IPS-20b (cell line): ENCODE measurements around the gene CNTN4.

Source experiments
- H3K27ac ChIP-seq: one replicate; pipeline ENCODE4 v1.5.1; 2013; ENCODE audit warnings: low read length
- H3K27me3 ChIP-seq: 2 replicates; pipeline ENCODE4 v1.6.1; 2013; ENCODE audit warnings: mild to moderate bottlenecking, low read length, inconsistent platforms; ENCODE audit not compliant: insufficient read depth
- H3K36me3 ChIP-seq: 2 replicates; pipeline ENCODE4 v1.6.1; 2013; ENCODE audit warnings: low read depth, mild to moderate bottlenecking, inconsistent platforms, low read length, moderate library complexity; ENCODE audit not compliant: insufficient read depth
- H3K4me1 ChIP-seq: 2 replicates; pipeline ENCODE4 v1.6.1; 2013; ENCODE audit warnings: mild to moderate bottlenecking, control low read depth, inconsistent platforms, low read length, moderate library complexity; ENCODE audit not compliant: insufficient read depth
- H3K4me3 ChIP-seq: 2 replicates; pipeline ENCODE4 v1.5.1; 2013; ENCODE audit warnings: mild to moderate bottlenecking, low read length, inconsistent platforms
- H3K9ac ChIP-seq: 2 replicates; pipeline ENCODE4 v1.6.1; 2013; ENCODE audit warnings: low read depth, mild to moderate bottlenecking, inconsistent platforms, low read length, moderate library complexity
- H3K9me3 ChIP-seq: 2 replicates; pipeline ENCODE4 v1.6.1; 2013; ENCODE audit warnings: mild to moderate bottlenecking, low read depth, low read length, inconsistent platforms; ENCODE audit not compliant: insufficient read depth

Gene CNTN4

GRCh38 chr3:3081381-3082233 lies 982.9 kb downstream of the CNTN4 start:
- H3K36me3 ChIP-seq = no peaks in the 10 kb centered on the region
- no peaks in the 10 kb centered on the region for H3K27me3 ChIP-seq
- no peak overlapping the region for H3K9ac ChIP-seq
- no peak overlapping the region for H3K27ac ChIP-seq
- H3K9me3 ChIP-seq = no peaks in the 10 kb centered on the region
- peaks cover 18% of the 10 kb centered on the region; the same call in 1 of the 2 replicates for H3K4me1 ChIP-seq
- no peak overlapping the region for H3K4me3 ChIP-seq

GRCh38 chr3:3082234-3082924 lies 983.7 kb downstream of the CNTN4 start:
- Histone ChIP-seq H3K9me3 (no peaks in the 10 kb centered on the region), H3K27ac (no peak overlapping the region), H3K9ac (no peak overlapping the region), H3K27me3 (no peaks in the 10 kb centered on the region), H3K4me1 (peaks cover 18% of the 10 kb centered on the region; the same call in 1 of the 2 replicates), H3K36me3 (no peaks in the 10 kb centered on the region), H3K4me3 (no peak overlapping the region)

GRCh38 chr3:3084890-3085289 lies 986.2 kb downstream of the CNTN4 start:
- Histone ChIP-seq H3K27me3 (no peaks in the 10 kb centered on the region), H3K9me3 (no peaks in the 10 kb centered on the region), H3K4me1 (peaks cover 18% of the 10 kb centered on the region; the same call in 1 of the 2 replicates), H3K4me3 (no peak overlapping the region), H3K36me3 (no peaks in the 10 kb centered on the region), H3K9ac (no peak overlapping the region), H3K27ac (no peak overlapping the region)

GRCh38 chr3:3085782-3086181 lies 987.1 kb downstream of the CNTN4 start:
- Histone ChIP-seq H3K9me3 (no peaks in the 10 kb centered on the region), H3K9ac (no peak overlapping the region), H3K36me3 (no peaks in the 10 kb centered on the region), H3K4me1 (peaks cover 18% of the 10 kb centered on the region; the same call in 1 of the 2 replicates), H3K27ac (no peak overlapping the region), H3K27me3 (no peaks in the 10 kb centered on the region), H3K4me3 (no peak overlapping the region)

GRCh38 chr3:3086239-3086638 lies 987.6 kb downstream of the CNTN4 start:
- H3K27me3 ChIP-seq = no peaks in the 10 kb centered on the region
- no peak overlapping the region for H3K27ac ChIP-seq
- no peaks in the 10 kb centered on the region for H3K36me3 ChIP-seq
- no peaks in the 10 kb centered on the region for H3K9me3 ChIP-seq
- H3K4me3 ChIP-seq = no peak overlapping the region
- H3K4me1 ChIP-seq = peaks cover 17% of the 10 kb centered on the region; the same call in 1 of the 2 replicates
- no peak overlapping the region for H3K9ac ChIP-seq

GRCh38 chr3:3087279-3087678 lies 988.6 kb downstream of the CNTN4 start:
- Histone ChIP-seq H3K27me3 (no peaks in the 10 kb centered on the region), H3K4me3 (no peak overlapping the region), H3K27ac (no peak overlapping the region), H3K9me3 (no peaks in the 10 kb centered on the region), H3K4me1 (peaks cover 7% of the 10 kb centered on the region; the same call in 1 of the 2 replicates), H3K9ac (no peak overlapping the region), H3K36me3 (no peaks in the 10 kb centered on the region)

GRCh38 chr3:3087716-3088465 lies 989.2 kb downstream of the CNTN4 start:
- no peaks in the 10 kb centered on the region for H3K9me3 ChIP-seq
- no peak overlapping the region for H3K4me3 ChIP-seq
- no peaks in the 10 kb centered on the region for H3K36me3 ChIP-seq
- no peak overlapping the region for H3K27ac ChIP-seq
- peaks cover under 1% of the 10 kb centered on the region; the same call in 1 of the 2 replicates for H3K4me1 ChIP-seq
- no peaks in the 10 kb centered on the region for H3K27me3 ChIP-seq
- H3K9ac ChIP-seq = no peak overlapping the region

GRCh38 chr3:3089017-3089416 lies 990.4 kb downstream of the CNTN4 start:
- H3K9me3 ChIP-seq = no peaks in the 10 kb centered on the region
- no peaks in the 10 kb centered on the region for H3K36me3 ChIP-seq
- no peak overlapping the region for H3K27ac ChIP-seq
- no peak overlapping the region for H3K9ac ChIP-seq
- H3K27me3 ChIP-seq = no peaks in the 10 kb centered on the region
- H3K4me3 ChIP-seq = no peak overlapping the region
- H3K4me1 ChIP-seq = no peaks in the 10 kb centered on the region

- no peaks in the 10 kb centered on the region for H3K9me3 ChIP-seq
- no peaks in the 10 kb centered on the region for H3K27me3 ChIP-seq
- H3K4me3 ChIP-seq = no peak overlapping the region
- no peak overlapping the region for H3K27ac ChIP-seq
- H3K36me3 ChIP-seq = no peaks in the 10 kb centered on the region
- no peaks in the 10 kb centered on the region for H3K4me1 ChIP-seq
- no peak overlapping the region for H3K9ac ChIP-seq
Measured at GRCh38 chr3:3097958-3098357, 999.3 kb downstream of the CNTN4 start.

GRCh38 chr3:3101660-3102458 lies 1003.2 kb downstream of the CNTN4 start:
- no peak overlapping the region for H3K4me3 ChIP-seq
- no peak overlapping the region for H3K9ac ChIP-seq
- no peaks in the 10 kb centered on the region for H3K27me3 ChIP-seq
- no peak overlapping the region for H3K27ac ChIP-seq
- no peaks in the 10 kb centered on the region for H3K36me3 ChIP-seq
- 0 out of 2 replicates have a peak, but pooled peaks cover 5% of the 10 kb centered on the region for H3K4me1 ChIP-seq
- no peaks in the 10 kb centered on the region for H3K9me3 ChIP-seq

- no peaks in the 10 kb centered on the region for H3K9me3 ChIP-seq
- H3K36me3 ChIP-seq = no peaks in the 10 kb centered on the region
- no peak overlapping the region for H3K4me3 ChIP-seq
- H3K4me1 ChIP-seq = 0 out of 2 replicates have a peak, but pooled peaks cover 5% of the 10 kb centered on the region
- H3K9ac ChIP-seq = no peak overlapping the region
- no peak overlapping the region for H3K27ac ChIP-seq
- no peaks in the 10 kb centered on the region for H3K27me3 ChIP-seq
Measured at GRCh38 chr3:3102751-3103150, 1004.1 kb downstream of the CNTN4 start.
